Measurements from ENCODE around the gene MDN1. TPM values are rescaled to one million over a fixed set of nuclear protein-coding genes. Genes with fewer than 3 reads are reported as not detected.

The MDN1 gene
- total and polyA plus RNA-seq, 2 donors (not counting 1 experiment from before 2014, with no cell fraction given) = 16.5 to 59.5 TPM

DNA sequence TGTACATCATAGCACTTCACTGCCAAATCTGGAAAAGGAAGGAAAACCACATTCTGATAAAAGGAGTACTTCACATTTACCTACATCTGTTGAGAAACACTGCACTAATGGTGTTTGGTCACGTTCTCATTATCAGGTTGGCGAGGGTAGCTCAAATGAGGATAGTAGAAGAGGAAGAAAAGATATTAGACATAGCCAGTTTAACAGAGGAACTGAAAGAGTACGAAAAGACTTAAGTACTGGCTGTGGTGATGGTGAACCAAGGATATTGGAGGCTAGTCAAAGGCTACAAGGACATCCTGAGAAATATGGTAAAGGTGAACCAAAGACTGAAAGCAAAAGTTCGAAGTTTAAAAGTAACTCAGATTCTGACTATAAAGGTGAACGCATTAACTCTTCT lies 42.7 kb upstream of the MDN1 start:
- H3K36me3 ChIP-seq (replicated peaks in 1 of 2; ENCODE audit: control extremely low read depth in 1 of 2, control insufficient read depth in 1 of 2, extremely low read depth in 1 of 2, insufficient read depth in 2 of 2, low read length in 1 of 2) = peaks cover 24 to 57% of the 10 kb centered on the region in 2 experiments

DNA sequence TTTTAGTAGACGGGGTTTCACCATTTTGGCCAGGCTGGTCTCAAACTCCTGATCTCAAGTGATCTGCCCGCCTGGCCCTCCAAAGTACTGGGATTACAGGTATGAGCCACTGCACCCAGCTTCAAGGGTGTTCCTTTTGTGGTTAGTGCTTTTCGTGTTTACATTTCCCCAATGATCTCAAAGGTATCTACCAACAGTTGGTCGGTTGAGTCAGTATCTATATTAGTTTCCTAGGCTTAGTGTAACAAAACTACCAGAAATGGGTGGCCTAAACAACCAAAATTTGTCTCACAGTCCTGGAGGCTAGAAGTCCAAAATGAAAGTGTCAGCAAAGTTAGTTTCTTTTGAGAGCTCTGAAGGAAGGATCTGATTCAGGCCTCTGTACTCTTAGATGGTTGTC lies 40.1 kb upstream of the MDN1 start:
- no peak overlapping the region for H3K9ac ChIP-seq (ENCODE audit: low read length)
- no peak overlapping the region for H3K4me2 ChIP-seq (replicated peaks; ENCODE audit: low read depth, low read length, poor library complexity, severe bottlenecking)
- 100% methylated on average over 2 of the region's 4 CpGs for WGBS (ENCODE audit: insufficient coverage)
- DNase-seq (no peak), ATAC-seq (ENCODE audit: low read depth) (no peak)
- no peak overlapping the region for H3K27ac Mint-ChIP-seq
- POLR2A ChIA-PET = interaction anchor here (0.7 kb wide), 1 partner anchor 488 kb away, joined by 8 read pairs; no protein-coding TSS in a partner anchor
- H3K4me3 Mint-ChIP-seq = no peak overlapping the region
- H2AFZ ChIP-seq (ENCODE audit: insufficient read depth, low read depth, low read length, poor library complexity, severe bottlenecking) = no peak overlapping the region
- no peaks in the 10 kb centered on the region for H3K9me3 Mint-ChIP-seq (ENCODE audit: insufficient read depth)
- no peaks in the 10 kb centered on the region for H3K9me3 ChIP-seq (ENCODE audit: control extremely low read depth in 1 of 3, control insufficient read depth in 2 of 3, insufficient read depth in 1 of 3, low read length in 2 of 3)
- H3K27me3 ChIP-seq (replicated peaks in 1 of 4; ENCODE audit: control extremely low read depth in 1 of 4, control insufficient read depth in 3 of 4, insufficient read depth in 4 of 4, low read length in 3 of 4) = no peaks in the 10 kb centered on the region
- no peak overlapping the region for H3K4me3 ChIP-seq (ENCODE audit: control extremely low read depth in 1 of 5, extremely low read depth in 1 of 5, insufficient read depth in 1 of 5, low read depth in 2 of 5, low read length in 4 of 5)
- intact Hi-C loops (cut with micrococcal nuclease) = no loop called here
- peaks cover 6 to 9% of the 10 kb centered on the region in 2 donors for H3K4me1 ChIP-seq (ENCODE audit: control insufficient read depth in 2 of 2, insufficient read depth in 2 of 2, low read length in 2 of 2)
- CTCF ChIA-PET = interaction anchor here (1.0 kb wide), 1 partner anchor 81 kb away, joined by 3 read pairs; no protein-coding TSS in a partner anchor
- H3K36me3 ChIP-seq (replicated peaks in 1 of 2; ENCODE audit: control extremely low read depth in 1 of 2, control insufficient read depth in 1 of 2, extremely low read depth in 1 of 2, insufficient read depth in 2 of 2, low read length in 1 of 2) = peaks cover 23 to 61% of the 10 kb centered on the region in 2 experiments
- H3K4me1 Mint-ChIP-seq = peaks cover 15% of the 10 kb centered on the region
- no peaks in the 10 kb centered on the region for H4K20me1 ChIP-seq (ENCODE audit: control insufficient read depth, insufficient read depth, low read length, poor library complexity, severe bottlenecking)
- H3K27me3 Mint-ChIP-seq = no peaks in the 10 kb centered on the region
- no peaks in the 10 kb centered on the region for H3K79me2 ChIP-seq (ENCODE audit: control insufficient read depth, insufficient read depth, low read length)
- H3K27ac ChIP-seq (ENCODE audit: low read length in 2 of 2) = no peak overlapping the region
- TF ChIP-seq, protein P1, sequence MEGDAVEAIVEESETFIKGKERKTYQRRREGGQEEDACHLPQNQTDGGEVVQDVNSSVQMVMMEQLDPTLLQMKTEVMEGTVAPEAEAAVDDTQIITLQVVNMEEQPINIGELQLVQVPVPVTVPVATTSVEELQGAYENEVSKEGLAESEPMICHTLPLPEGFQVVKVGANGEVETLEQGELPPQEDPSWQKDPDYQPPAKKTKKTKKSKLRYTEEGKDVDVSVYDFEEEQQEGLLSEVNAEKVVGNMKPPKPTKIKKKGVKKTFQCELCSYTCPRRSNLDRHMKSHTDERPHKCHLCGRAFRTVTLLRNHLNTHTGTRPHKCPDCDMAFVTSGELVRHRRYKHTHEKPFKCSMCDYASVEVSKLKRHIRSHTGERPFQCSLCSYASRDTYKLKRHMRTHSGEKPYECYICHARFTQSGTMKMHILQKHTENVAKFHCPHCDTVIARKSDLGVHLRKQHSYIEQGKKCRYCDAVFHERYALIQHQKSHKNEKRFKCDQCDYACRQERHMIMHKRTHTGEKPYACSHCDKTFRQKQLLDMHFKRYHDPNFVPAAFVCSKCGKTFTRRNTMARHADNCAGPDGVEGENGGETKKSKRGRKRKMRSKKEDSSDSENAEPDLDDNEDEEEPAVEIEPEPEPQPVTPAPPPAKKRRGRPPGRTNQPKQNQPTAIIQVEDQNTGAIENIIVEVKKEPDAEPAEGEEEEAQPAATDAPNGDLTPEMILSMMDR (IDR thresholded peaks at IDR 0.05) = no peak
- TF ChIP-seq EZH2 (IDR thresholded peaks at IDR 0.05; ENCODE audit: borderline replicate concordance, insufficient read depth, low read depth, low read length, poor library complexity, severe bottlenecking) = no peak

More for the DNA sequence above, 42.7 kb upstream of the MDN1 start:
- Histone ChIP-seq H3K9ac (ENCODE audit: low read length) (no peak overlapping the region), H2AFZ (ENCODE audit: insufficient read depth, low read depth, low read length, poor library complexity, severe bottlenecking) (no peak overlapping the region), H4K20me1 (ENCODE audit: control insufficient read depth, insufficient read depth, low read length, poor library complexity, severe bottlenecking) (no peaks in the 10 kb centered on the region), H3K27me3 (replicated peaks in 1 of 4; ENCODE audit: control extremely low read depth in 1 of 4, control insufficient read depth in 3 of 4, insufficient read depth in 4 of 4, low read length in 3 of 4) (no peaks in the 10 kb centered on the region), H3K27ac (ENCODE audit: low read length in 2 of 2) (peak overlapping the region in 1 of 2 donors; percentile 27), H3K4me1 (ENCODE audit: control insufficient read depth in 2 of 2, insufficient read depth in 2 of 2, low read length in 2 of 2) (peaks cover 6 to 9% of the 10 kb centered on the region in 2 donors), H3K9me3 (ENCODE audit: control extremely low read depth in 1 of 3, control insufficient read depth in 2 of 3, insufficient read depth in 1 of 3, low read length in 2 of 3) (peaks cover 0 to 3% (median 0%) of the 10 kb centered on the region in 3 donors), H3K4me2 (replicated peaks; ENCODE audit: low read depth, low read length, poor library complexity, severe bottlenecking) (peak overlapping the region; percentile 21), H3K4me3 (ENCODE audit: control extremely low read depth in 1 of 5, extremely low read depth in 1 of 5, insufficient read depth in 1 of 5, low read depth in 2 of 5, low read length in 4 of 5) (no peak overlapping the region), H3K79me2 (ENCODE audit: control insufficient read depth, insufficient read depth, low read length) (no peaks in the 10 kb centered on the region)
- peak; percentile 14 for DNase-seq
- peaks cover 15% of the 10 kb centered on the region for H3K4me1 Mint-ChIP-seq
- peak overlapping the region; percentile 75 for H3K27ac Mint-ChIP-seq
- H3K27me3 Mint-ChIP-seq = no peaks in the 10 kb centered on the region
- WGBS (ENCODE audit: insufficient coverage) = 56% methylated on average over 5 of the region's 5 CpGs
- intact Hi-C loops (cut with micrococcal nuclease) = no loop called here
- TF ChIP-seq EZH2 (IDR thresholded peaks at IDR 0.05; ENCODE audit: borderline replicate concordance, insufficient read depth, low read depth, low read length, poor library complexity, severe bottlenecking) = no peak
- TF ChIP-seq, protein P1 (IDR thresholded peaks at IDR 0.05) = no peak
- no peaks in the 10 kb centered on the region for H3K9me3 Mint-ChIP-seq (ENCODE audit: insufficient read depth)
- ChIA-PET CTCF (interaction anchor here (1.8 kb wide), 1 partner anchor 10 kb away, joined by 6 read pairs; no protein-coding TSS in a partner anchor), POLR2A (no interaction called here)
- peak overlapping the region; percentile 40 for H3K4me3 Mint-ChIP-seq
- no peak for ATAC-seq (ENCODE audit: low read depth)
